HG02943 (cell line): Measurements from ENCODE around the gene GRIP2.
A peak's percentile ranks its signal among the peaks of the same experiment; 100 is the strongest.

Experiments
- ATAC-seq: cut with Tn5 transposase; IDR thresholded peaks from one replicate; pipeline ENCODE4 v1.9.1; 2021; ENCODE audit warnings: mild to moderate bottlenecking, low read depth, moderate library complexity; ENCODE audit not compliant: unreplicated experiment

Gene GRIP2

DNA sequence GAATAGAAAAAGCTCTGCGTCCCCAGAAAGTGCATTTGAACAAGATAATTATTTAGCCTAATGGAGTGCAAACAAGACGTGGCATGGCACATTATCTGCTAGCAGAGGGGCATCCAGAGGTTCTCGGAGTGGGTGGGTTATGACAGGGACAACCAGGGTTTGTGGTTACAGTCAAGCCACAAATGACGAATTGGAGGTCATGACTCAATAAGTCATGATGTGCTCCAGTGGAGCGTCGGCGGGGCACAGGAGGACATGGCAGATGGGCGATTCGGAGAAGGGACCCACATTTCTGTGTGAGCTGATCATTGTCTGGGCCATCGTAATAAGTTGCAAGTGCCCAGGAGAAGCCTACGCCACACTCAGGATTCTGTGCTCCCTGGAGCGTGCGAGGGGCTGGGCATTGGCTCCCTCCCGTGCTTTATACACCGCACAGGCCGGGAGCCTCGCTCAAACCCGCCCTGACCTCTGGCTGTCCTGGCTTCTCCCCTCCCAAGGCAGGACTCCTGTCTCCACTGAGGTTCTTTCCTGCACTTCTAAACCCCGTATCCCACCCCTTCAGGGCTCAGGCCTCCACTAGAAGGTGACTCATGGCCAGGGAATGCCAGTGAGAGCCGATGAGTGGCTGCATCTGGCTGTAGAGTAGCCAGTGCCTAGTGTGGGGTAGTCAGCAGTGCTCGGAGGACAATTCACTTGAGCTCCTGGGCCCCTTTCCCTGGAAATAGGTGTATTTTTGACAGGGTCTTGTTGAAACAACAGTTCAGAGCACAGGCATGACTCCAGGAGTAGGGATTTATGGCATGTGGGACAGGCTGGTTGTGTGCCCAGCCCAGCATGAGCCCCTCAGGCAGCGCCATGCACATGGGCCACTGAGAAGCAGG lies 67.4 kb downstream of the GRIP2 start:
- ATAC-seq = no peak

GRCh38 chr3:14471690-14472089 lies 68.5 kb downstream of the GRIP2 start:
- no peak for ATAC-seq

- ATAC-seq = no peak
These were observed 69.1 kb downstream of the GRIP2 start for GRCh38 chr3:14471016-14471415.

- ATAC-seq = no peak
These were observed 69.7 kb downstream of the GRIP2 start for GRCh38 chr3:14470461-14470860.

DNA sequence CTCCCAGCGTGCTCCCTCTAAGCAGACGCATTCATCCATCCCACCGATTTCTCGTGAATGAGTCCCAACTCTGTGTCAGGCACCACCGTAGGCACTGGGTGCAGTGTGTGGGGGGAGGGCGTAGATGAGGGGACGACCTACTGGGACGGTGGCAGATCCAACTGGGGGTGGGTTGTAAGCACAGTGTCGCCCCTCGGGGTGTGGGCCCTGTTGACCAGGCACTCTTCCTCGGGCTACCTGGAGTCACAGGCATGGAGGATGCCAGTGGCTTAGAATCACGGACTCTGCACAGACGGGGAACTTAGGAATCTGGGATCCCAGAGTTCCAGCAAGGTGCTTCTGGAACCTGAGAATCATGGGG lies 71.5 kb downstream of the GRIP2 start:
- ATAC-seq = no peak

- ATAC-seq = no peak
These were observed 72.1 kb downstream of the GRIP2 start for GRCh38 chr3:14467814-14468620.

GRCh38 chr3:14466179-14466903 lies 73.8 kb downstream of the GRIP2 start:
- no peak for ATAC-seq

- no peak for ATAC-seq
These were observed 74.7 kb downstream of the GRIP2 start for GRCh38 chr3:14465425-14465824.

- ATAC-seq = no peak
These were observed 75.6 kb downstream of the GRIP2 start for GRCh38 chr3:14464521-14464920.

- ATAC-seq = no peak
These were observed 76.0 kb downstream of the GRIP2 start for GRCh38 chr3:14464141-14464465.

DNA sequence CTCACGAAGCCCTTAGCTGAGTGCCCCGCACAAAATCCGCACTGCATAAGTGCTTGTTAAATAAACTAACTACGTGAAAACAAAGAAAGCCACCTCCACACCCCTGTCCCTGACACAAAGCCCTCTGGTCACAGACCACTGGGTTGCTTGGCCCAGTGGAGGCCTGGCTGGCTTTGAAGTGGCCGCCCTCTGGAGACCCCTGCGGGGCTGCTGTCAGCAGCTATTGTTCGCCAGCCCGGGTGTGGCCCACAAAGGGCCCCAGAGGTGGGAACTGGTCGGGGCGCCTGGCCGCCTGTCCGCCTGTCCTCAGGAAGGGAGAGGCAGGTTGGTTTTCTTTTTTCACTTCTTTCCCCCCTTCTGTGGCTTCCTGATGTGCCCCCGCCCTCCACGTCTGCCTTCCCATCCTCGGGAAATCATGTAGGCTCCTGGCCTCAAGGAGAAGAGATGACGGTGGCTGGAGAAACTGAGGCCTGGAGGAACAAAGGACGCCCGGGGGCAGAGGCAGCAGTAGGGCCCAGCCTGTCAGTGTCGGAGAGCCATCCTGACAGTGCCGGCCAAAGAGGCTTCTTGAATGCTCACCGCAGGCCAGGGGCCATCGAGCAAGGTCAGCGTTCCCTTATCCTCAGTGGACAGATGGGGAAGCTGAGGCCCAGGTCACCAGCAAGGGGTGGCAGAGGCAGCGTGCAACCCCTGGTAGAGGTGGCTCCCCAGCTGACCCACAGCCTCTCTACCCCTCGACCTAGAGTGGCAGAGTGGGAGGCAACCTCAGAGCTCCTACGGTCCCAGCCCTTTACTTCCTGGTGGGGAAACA lies 76.6 kb downstream of the GRIP2 start:
- ATAC-seq = no peak

DNA sequence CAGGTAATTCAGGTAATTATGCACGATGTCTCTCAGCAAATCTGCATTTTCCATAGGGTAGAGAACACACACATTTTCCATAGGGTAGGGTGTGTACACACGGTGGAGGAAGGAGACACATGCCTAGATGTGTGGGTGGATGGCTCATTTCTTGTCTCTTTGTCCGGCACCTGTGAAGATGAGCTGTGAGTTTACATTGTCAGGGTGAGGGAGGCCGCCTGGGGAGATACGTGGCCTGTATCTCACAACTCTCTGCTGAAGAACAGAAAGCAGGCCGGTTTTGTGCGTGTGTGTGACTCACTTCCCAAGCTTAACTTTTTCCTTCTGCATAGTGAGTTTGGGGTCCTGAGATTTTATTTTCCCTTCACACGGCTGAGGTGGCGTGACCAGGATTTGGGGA lies 77.4 kb downstream of the GRIP2 start:
- ATAC-seq = no peak

DNA sequence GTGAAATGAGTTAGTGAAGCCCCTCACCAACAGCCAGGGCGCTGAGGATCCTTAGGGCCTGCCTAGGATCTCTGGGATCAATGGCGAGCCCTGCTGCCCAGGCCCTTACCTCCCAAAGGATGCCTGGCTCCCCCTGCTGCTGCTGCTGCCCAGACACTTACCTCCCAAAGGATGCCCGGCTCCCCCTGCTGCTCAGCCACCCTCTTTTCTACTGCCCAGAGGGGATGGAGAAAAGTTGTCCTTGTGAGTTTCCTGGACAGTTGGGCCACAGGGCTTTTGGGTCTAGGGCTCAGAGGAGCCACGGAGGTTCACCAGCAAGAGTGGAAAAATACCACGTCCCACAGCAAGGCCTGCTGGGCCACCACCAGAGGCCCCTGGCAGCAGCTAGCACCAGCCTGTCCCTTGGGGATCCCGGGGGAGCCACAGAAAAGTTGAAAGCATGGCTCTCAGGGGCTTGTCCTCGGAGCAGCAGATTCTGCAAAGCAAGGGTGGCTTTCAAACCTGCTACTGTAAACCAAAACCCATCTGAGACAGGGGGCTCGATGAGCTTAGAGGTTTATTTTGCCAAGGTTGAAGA lies 78.3 kb downstream of the GRIP2 start:
- no peak for ATAC-seq

DNA sequence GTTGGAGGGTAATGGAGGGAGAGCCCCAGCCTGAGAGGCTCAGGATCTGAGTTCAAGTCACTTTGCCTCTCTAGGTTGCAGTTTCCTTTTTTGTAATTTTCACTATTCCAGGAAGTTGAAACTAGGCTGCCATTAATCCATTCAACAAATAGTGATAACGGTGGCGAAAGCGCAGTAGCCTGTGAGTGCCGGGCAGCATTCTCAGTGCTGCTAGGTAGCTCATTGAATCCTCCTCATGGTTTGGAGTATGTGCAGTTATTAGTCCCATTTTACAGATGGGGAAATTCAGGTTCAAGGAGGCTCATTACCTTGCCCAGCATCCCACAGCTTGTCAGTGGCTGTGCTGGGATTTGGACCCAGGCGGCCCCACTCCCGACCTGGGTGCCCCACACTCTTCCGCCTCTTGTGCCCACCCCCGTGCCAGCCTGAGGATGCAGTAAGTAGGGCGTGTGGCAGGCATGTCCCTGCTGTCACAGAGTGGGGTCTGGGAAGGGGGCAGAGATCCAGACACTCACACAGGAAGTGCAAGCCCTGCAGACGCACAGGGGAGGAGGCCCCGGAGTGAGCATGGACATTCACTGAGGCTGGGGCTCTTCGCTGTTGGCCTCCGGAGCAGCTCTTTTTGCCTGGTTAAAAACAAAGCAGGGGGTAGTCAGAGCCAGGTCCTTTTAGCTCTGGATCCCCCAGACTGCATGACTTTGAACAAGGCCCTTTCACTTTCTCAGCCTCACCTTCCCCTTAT lies 79.0 kb downstream of the GRIP2 start:
- no peak for ATAC-seq

DNA sequence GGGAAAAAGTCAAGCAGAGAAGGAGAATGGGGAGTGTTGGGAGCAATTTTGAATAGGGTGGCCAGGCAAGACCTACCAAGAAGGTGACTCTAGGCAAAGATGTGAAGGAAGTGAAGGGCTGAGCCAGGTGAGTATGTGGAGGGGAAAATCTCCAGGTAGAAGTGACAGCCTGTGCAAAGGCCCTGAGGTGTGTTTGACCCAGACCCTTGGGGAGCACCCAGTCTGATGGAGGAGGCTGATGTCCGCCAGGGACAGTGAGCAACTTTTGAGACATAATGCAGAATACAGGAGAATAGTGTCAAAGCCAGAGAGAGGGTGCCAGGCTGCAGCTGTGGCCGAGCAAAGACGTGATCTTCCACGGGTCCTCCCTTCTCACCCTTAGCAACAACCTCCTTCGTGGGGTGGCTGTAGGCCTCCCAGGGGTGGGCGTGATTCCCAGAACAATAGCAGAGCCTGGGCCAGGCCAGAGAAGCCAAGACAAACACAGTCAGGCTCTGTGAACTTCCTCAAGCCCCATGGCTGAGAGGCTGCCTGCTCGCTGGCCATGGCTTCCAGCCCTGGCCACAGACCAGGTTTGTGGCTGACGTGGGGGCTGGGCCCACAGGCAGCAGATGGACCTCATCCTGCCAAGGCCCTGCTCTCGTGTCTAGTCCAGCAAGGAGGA lies 79.7 kb downstream of the GRIP2 start:
- ATAC-seq = no peak

DNA sequence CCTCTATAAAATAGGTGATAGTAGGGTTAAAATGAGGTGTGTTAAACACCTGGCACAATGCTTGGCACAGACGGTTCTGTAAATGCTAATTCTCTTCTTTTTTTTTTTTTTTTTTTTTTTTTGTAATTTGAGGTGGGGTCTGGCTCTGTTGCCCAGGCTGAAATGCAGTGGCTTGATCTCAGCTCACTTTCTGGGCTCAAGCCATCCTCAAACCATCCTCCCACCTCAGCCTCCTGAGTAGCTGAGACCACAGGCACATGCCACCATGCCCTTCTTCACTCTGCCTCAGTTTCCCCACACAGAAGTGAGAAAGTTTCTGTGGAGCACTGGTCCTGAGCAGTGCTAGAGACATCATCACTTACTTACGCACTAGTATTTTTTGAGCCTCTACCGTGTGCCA lies 80.4 kb downstream of the GRIP2 start:
- no peak for ATAC-seq

DNA sequence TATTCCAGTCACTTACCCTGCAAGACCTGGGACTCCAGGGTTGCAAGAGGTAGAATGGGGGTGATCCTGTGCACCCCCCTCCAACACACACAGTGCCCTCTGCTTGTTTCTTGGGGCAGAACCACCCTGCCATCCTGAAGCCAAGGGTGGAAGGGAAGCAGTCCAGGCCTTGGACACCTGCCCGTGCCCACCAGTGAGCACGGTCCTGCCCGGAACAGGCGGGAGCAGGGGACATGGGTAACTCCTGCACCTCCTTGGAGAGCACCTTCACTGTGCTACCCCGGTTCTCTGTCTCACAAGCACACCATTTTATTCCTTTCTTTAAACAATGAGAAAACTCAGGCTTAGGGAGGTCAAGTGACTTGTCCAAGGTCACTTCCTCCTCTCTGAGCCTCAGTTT lies 80.8 kb downstream of the GRIP2 start:
- ATAC-seq = no peak

GRCh38 chr3:14458434-14459275 lies 81.5 kb downstream of the GRIP2 start:
- peak; percentile 53 for ATAC-seq
